GM19328 (cell line): Measurements from ENCODE around the gene INF2.
"Not testable (repeated sequence)": the region's sequence is repeated elsewhere in the genome, so short reads cannot be mapped to it uniquely, and the experiment has no call there.

ENCODE experiments used
- ATAC-seq: cut with Tn5 transposase; IDR thresholded peaks from one replicate; pipeline ENCODE4 v1.9.1; 2021; ENCODE audit warnings: mild to moderate bottlenecking, moderate library complexity; ENCODE audit not compliant: unreplicated experiment

INF2 gene

DNA sequence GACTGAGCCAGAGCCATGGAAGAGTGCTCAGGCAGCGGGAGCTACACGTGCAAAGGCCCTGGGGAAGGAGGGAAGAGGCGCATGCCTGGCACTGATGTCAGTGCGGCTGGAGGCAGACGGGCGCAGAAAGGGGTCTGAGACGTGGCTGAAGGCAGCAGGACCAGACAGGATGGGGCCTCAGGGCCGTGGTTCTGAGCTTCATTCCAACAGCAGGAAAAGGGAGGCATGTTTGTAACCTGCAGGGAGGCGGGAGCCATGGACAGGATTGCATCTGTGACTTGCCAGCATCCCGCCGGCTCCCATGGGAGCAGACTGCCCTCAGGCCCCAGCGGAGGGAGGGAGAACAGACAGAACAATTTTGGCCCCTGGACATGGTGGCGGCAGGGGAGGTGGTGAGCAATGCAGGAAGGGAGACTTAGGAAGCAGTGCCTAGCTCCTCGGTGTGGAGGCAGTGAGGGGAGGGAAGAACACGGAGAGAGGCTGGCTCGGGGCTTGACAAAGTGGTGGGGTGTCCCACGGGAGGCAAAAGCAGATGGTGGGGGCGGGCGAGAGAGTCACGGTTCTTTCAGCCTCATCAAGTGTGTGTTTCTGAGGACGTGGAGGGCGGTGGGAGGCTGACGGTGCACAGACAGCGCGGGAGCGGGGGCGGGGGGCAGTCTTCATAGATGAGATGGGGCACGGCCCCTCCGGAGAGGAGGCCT is 33.3 kb upstream of the INF2 start:
- ATAC-seq: no peak

DNA sequence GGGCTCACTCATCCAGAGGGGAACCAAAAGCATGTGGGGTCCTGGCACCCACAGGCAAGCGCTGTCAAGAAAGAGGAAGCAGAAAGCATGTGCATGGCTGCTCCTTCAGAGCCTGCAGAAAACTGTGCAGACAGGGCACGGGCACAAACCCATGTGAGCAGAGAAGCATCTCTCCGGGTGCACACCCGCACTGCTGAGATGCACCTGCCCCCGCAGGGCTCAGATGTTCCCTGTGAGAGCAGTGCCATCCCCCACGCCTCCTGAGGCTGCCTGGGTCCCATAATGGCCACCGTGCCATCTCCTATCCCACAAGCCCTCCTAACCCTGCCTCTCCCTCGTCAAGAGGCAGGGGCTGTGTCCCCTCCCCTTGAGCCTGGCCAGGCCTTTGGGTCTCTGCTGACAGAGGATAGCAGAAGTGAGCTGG is 32.3 kb upstream of the INF2 start:
- ATAC-seq: no peak

DNA sequence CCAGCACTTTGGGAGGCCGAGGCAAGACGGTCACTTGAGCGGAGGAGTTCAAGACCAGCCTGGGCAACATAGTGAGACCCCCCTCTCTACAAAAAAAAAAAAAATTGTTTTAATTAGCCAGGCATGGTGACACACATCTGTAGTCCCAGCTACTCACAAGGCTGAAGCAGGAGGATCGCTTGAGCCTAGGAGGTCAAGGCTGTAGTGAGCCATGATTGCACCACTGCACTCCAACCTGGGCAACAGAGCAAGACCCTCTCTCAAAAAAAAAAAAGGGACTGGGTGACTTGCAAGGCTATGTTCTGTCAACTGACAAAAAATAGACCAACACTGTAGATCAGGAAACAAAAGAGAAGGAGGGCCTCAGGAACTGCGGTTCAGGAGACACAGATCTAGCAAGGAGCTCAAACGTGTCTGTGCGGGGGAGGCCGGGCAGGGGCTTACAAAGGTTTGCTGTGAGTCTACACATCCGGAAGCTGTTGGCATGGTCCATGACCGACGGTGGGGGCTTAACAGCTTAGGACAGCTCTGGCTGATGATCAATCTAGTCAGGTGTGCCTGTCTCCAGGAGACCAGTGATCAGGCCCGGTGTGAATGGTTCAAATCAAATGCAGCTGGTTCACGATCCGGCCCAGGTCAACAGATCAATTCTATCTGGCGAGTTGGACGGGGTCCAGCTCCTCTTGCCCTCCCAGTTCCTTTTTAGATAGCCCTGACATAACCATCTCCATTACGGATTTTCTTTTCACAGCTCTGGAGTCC is 31.7 kb upstream of the INF2 start:
- no peak for ATAC-seq

DNA sequence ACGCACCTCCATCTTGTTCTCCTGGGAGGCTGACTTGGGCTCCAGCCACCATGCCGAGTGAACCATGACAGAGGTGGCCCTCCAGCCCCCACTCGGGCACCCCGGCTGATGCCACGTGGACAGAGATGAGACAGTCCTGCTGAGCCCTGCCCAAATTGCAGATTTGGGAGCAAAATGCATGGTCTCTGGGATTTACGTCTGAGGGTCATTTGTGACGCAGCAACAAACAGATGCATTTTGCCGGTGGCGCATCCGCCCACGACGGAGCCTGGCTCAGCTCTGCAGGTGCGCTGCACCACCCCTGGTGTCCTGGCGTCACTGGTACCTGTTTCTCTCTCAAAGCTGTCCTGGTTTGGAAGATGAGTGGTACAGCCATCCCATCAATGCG is 31.1 kb upstream of the INF2 start:
- no peak for ATAC-seq

DNA sequence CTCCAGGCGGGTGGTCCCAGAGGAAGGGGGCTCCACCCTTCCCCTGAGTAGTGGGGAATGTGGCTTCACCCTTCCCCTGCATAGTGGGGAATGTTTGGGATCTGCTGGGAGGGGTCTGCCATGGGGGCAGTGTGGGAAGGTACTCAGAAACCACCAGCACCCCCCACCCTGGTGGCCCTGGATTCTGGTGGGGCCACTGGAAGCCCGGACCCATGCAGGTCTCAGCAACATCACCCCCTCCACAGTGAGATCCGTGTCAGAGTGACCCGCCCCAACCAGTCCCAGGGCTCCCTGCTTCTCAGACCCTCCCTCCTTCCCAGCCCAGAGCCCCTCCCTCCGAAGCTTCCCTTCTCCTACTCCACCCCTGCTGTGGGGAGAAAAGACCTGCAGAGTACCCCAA is 30.3 kb upstream of the INF2 start:
- ATAC-seq: no peak

DNA sequence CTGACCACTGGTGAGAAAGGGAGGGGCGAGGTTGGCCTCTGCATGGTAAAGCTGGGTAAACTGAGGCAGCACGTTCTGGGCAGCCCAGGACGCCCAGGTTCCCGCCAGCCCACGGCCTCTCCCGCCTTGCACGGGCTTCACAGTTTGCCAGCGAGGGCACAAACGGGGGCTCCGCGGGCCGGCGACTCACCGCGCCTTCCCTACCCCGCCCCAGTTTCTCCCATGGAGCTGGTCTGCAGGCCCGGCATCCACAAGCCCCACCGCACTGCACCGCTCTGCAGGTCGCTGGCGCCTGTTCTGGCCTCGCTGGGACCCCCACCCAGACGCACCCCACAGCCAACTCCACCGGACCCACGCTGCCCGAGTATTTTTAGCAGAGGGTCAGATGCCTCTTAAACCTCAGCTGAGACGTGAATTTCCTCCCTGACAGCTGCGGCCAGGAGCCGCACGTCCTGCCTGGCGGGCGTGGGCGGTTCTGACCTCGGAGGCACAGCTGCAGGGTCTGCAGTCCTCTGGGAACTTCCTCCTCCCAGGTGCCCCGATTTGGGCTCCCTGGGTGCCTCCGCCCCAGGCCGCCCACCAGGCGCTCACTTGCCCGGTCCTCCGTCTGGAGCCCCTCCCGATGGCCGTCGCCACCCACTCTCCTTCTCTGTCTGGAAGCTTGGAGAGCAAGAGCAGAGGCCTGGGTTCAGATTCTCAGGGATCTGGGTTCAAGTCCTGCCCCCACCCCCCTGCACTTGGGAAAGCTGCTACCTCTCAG is 29.5 kb upstream of the INF2 start:
- ATAC-seq: no peak

DNA sequence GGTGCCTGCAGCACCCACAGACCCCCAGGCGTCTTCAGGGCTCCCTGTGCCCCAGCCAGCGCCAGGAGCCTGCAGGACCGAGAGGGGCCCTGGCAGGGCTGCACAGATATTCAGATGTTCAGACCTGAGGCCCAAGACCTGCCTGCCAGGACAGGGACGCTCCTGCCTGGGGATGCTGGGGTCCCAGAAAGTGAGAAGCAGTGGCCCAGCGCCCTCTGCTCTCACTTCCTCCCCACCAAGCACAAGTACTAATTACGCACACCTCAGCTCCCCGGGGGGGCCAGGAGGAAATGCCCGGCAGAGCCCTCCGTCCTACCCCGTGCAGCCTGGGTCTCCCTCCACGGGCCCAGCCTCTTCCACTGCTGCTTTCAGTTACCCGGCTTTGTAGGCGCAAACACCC is 28.8 kb upstream of the INF2 start:
- no peak for ATAC-seq

DNA sequence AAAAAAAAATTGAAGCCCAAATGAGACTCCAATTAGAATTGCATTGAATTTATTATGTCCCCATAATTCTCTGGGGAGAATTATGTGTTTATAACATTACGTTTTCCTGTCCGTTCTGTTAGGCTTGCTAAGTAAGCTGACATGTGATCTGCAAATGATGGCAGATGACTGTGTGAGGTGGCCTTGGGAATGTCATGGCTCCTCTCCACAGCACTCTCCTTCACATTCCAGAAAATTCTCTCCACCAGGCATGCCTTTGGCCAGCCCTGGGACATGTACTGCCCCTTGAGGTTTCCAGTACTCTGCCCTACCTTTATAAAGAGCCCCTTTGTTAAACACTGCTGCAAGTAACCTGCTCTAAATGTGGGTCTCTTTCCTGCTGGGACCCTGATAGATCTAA is 28.3 kb upstream of the INF2 start:
- no peak for ATAC-seq

DNA sequence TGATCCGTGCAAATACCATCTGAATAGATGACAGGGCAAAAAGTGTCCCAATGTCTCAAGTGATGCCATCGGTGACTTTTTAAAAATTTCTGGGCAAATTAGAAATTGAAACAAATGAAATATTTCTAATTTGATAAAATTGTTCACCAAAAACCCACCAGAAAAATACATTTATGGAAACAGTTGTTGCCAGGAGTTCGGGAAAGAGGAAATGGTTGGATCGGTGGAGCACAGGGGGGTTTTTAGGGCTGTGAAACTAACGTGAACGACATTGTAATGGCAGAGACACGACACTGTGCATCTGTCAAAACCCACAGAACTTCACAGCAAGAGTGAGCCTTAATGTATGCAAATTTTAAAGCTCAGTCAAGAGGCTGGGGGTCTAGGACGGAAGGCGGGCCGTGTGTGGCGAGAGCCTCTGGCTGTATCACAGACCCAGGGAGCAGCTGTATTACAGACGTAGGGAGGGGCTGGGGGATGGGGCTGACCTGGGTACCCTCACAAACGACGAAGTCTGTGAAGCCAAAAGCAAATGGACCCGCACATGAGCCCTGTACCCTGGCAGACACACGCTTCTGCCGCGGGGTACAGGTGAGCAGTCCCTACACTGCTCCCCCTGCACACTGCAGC is 27.8 kb upstream of the INF2 start:
- not testable (repeated sequence) for ATAC-seq

DNA sequence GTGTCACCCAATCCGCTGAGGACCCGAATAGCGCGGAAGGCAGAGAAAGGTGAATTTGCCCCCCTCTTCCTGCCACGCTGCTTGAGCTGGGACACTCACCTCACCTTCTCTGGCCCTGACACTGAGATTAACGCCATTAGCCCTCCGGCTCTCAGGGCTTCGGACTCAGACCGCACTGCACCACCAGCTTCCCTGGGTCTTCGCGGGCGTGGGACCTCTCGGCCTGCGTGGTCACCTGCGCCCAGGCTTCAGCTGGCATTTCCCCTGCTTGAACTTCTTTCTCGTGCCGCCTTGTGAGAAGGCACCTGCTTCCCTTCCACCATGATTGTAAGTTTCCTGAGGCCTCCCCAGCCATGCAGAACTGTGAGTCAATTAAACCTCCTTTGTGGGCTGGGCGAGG is 26.9 kb upstream of the INF2 start:
- ATAC-seq: not testable (repeated sequence)

DNA sequence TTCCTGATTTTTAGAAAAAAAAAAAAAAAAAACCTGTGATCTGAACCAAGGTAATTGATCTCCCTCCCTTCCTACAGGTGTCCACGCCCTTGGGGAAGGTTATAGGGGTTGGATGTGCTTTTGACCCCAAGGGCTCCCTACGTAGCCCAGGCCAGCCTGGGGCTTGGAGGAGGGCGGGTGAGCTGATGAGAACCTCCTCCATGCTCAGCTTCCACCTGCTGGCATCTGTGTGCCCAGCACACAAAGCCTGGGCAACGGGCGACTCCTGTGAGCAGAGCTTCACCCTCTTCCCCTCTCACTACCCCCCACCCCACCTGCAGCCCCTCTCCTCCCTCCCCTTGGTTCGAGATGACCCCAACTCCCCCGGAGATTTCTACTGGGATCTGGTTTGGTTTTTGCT is 25.3 kb upstream of the INF2 start:
- ATAC-seq: no peak

DNA sequence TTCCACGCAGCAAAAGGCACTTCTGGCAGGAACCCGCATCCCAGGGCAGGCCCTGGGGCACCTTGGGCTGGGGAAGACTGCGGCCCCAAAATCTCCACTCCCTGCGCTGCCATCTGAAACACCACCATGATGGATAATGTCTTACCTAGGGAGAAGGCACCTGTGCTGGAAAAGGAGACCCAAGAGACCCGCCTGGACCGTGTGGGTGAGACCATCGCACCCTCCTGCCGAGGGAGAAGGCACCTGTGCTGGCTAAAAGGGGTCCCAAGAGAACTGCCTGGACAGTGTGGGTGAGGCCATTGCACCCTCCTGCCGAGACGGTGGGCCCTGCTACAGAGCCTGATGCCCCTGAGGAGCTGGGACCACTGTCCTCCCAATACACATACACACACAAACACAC is 24.8 kb upstream of the INF2 start:
- no peak for ATAC-seq

DNA sequence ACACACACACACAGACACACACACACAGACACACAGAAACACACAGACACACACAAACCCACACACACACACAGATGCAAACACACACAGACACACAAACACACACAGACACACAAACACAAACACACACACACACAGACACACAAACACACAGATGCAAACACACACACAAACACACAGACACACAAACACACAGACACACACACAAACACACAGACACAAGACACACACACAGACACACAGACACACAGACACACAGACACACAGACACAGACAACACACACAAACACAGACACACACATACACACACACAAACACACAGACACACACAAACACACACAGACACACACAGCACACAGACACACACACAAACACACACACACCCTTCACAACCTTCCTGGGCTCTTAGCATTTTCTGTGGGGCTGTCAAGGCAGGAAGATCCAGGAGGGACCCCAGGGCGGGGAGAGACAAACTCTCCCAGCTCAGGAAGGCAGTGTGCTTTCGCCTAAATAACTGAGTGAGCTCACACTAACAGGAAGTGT is 24.2 kb upstream of the INF2 start:
- no peak for ATAC-seq

DNA sequence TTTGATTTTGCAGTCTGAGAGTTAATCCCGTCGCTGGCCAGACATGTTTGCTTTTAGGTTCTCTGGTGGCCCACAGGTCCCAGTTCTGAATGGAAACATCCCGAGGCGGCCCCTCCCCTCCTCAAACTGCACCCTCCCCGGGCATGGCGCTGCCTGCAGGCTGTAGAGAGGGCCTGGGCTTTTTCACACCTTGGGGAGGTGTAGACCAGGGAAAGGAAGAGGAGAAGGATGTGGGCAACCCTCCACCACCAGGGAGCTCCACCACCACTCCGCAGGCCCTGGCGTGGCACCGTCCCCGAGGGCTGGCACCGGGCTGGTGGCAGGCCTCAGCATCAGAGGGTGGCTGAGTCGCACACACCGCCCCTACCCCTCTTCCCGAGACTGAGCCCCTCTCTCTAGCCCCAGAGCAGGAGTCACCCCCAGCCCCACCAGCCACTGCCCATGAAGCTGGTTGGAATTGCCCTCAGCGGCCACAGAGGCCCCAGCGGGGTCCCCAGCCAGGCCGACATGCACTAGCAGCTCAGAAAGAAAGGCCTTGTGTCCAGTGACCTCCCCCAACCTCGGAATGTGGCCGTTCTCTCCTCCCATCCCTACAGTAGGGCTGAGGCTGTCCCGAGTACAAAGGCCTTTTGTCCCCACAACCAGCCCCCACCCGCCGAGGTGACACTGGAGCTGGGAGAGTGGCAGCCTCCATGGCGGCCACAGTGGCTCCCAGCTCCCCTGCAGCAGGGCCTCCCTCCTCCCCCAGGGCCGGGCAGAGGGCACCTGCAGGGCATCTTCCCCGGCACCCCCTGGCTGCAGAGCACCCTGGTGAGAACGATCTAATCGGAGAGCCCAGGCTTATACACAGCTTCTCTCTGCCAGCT is 23.5 kb upstream of the INF2 start:
- ATAC-seq: no peak

DNA sequence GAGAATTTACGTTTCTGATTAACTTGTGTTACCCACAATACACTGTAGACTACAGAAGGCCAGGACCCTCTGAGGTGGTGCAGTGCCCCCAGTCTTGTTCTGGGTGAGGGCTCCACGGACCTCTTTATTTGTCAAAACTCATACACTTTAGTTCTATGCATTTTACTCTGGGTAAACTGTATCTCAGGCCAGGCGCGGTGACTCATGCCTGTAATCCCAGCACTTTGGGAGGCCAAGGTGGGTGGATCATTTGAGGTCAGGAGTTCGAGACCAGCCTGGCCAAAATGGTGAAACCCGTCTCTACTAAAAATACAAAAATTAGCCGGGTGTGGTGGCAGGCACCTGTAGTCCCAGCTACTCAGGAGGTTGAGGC is 22.9 kb upstream of the INF2 start:
- not testable (repeated sequence) for ATAC-seq

DNA sequence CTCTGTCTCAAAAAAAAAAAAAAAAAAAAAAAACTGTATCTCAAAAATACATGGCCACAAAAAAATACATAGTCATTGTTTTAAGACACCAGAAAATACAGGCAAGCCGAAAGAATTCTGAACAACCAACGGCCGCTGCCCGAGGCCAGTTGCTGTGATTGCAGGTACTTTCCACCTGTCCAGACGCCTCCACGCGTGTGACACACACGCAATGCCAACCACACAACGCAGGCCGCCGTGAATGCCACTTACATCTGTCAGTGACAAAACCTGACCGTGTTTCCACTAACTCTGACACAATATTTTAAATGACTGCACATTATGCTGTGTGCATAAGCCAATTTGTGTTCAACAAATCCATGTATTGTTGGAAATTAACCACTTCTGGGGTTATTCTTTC is 22.4 kb upstream of the INF2 start:
- no peak for ATAC-seq

DNA sequence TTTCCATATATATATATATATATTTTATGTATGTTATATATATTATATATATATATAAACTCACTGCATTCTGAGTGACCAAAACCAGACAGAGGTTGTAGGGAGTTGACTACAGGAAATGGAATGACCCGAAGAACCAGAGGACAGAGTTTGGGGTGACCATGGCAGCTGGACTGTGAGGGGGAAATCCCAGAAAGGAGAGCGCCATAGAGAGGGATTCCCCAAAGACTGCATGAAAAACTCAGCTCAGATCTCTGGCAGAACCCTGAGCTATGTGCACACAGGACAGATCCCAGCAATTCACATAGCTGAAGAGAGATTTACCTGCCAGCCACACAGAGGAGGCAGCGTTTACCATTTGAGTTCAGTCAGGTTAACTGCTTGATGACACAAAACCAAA is 19.7 kb upstream of the INF2 start:
- ATAC-seq: no peak

DNA sequence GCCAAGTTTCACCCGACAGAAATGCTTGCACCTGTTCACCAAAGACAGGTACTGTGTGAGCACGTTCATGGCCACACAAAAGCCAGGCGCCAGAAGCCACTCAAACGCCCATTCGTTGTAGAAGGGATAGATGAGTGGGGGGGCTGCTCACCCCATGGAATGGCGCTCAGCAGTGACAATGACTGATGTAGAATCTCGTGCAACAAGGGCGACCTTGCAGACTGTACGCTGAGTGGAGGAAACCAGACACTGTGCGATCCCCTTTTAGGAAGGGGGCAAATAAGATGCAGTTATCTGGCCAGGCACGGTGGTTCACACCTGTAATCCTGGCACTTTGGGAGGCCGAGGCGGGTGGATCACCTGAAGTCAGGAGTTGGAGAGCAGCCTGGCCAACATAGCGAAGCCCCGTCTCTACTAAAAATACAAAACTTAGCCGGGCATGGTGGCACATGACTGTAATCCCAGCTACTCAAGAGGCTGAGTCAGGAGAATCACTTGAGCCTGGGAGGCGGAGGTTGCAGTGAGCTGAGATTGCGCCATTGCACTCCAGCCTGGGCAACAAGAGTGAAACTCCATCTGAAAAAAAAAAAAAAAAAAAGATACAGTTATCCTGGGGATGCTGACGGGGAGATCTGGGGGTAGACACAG is 18.0 kb upstream of the INF2 start:
- ATAC-seq: not testable (repeated sequence)

DNA sequence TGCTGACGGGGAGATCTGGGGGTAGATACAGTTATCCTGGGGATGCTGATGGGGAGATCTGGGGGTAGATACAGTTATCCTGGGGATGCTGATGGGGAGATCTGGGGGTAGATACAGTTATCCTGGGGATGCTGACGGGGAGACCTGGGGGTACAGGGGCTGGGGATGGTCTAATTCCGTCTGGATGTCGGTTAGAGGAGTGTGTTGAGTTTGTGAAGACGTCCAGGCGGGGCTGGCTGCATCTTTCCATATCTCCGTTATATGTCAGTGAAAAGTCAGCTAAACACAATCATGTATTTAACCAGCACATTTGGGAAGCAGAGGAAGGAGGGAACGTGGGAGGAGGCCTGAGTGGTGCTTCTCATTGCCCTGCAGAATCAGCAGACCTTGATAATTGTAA is 17.3 kb upstream of the INF2 start:
- ATAC-seq: not testable (repeated sequence)

DNA sequence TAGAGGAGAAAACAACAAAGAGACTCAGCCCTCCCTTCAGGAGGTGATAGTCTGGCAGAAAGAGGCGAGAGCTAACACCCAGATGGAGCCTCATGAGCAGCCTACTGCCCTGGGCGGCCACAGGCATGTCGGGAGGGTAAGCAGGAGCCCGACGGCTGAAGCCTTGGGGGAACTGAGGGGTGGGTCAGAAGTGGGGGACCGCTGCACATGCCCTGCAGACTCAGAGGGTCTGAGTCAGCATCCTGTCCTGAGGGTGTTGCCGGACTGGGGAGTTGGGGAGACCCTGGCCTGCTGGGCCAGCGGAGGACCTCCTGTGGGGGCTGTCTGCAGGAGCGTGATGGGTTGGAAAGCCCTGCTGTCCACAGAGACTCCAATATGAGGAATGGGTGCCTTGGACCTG is 15.9 kb upstream of the INF2 start:
- no peak for ATAC-seq
